Measurements from ENCODE around the gene CCDC142.

DNA sequence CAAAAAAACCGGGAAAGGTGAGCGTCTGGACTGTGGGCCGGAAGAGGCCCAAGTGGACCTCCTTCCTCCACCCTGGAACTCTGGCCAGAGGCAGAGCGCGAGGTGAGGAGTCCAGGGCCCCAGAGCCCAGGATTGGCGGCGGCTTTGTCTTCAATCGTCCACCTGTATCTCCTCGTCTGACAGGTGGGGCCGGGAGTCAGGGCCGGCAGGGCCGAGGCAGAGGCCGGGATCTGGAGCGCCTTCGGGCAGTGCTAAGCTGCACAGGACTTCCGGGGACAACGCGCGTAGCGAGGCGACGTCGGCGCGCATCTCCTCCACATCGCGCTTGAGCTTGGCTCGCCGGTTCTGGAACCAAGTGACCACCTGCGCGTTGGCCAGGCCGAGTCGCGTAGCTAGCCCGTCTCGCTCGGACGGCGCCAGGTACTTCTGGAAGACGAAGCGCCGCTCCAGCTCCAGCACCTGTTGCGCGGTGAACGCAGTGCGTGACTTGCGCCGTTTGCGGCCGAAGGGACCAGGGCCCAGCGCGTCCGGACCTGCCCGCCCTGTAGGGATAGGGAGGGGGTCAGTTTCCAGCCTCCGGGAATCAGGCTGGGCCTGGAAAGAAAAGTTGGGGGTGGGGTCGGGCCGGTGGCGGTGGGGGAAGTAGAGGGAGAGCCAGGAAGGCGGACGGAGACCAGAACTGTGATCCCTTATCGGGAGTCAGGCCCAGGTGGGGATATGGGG, 15.1 kb upstream of the CCDC142 start:
- TF ChIP-seq, protein P1, sequence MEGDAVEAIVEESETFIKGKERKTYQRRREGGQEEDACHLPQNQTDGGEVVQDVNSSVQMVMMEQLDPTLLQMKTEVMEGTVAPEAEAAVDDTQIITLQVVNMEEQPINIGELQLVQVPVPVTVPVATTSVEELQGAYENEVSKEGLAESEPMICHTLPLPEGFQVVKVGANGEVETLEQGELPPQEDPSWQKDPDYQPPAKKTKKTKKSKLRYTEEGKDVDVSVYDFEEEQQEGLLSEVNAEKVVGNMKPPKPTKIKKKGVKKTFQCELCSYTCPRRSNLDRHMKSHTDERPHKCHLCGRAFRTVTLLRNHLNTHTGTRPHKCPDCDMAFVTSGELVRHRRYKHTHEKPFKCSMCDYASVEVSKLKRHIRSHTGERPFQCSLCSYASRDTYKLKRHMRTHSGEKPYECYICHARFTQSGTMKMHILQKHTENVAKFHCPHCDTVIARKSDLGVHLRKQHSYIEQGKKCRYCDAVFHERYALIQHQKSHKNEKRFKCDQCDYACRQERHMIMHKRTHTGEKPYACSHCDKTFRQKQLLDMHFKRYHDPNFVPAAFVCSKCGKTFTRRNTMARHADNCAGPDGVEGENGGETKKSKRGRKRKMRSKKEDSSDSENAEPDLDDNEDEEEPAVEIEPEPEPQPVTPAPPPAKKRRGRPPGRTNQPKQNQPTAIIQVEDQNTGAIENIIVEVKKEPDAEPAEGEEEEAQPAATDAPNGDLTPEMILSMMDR (IDR thresholded peaks at IDR 0.05), result no peak
- no peak for TF ChIP-seq POLR2A (IDR thresholded peaks at IDR 0.05)
